GM11168 (cell line): ENCODE results near the gene BSCL2.
"Not testable (repeated sequence)": the region's sequence is repeated elsewhere in the genome, so short reads cannot be mapped to it uniquely, and the experiment has no call there.

ENCODE experiments used
- in situ Hi-C: fragments of 300-500 bp; cut with MboI; formaldehyde crosslinking; loops from one replicate; pipeline ENCODE4 v1.12.0; 2022; ENCODE audit warnings: low sequenced_read_pairs; ENCODE audit not compliant: unreplicated experiment

The BSCL2 gene

GRCh38 chr11:62707277-62707861 is at the start of gene BSCL2, which contains the start of gene GNG3:
Gene BSCL2, minus strand, starts transcription at chr11:62707424. Its CDS starts 229 bp downstream, at chr11:62707195.
Gene GNG3, plus strand, starts transcription at chr11:62707676. Its CDS starts 620 bp downstream, at chr11:62708296.
- in situ Hi-C loops, result no loop called here

GRCh38 chr11:62755086-62755615 is 47.9 kb upstream of the BSCL2 start:
- in situ Hi-C loops, result no loop called here

DNA sequence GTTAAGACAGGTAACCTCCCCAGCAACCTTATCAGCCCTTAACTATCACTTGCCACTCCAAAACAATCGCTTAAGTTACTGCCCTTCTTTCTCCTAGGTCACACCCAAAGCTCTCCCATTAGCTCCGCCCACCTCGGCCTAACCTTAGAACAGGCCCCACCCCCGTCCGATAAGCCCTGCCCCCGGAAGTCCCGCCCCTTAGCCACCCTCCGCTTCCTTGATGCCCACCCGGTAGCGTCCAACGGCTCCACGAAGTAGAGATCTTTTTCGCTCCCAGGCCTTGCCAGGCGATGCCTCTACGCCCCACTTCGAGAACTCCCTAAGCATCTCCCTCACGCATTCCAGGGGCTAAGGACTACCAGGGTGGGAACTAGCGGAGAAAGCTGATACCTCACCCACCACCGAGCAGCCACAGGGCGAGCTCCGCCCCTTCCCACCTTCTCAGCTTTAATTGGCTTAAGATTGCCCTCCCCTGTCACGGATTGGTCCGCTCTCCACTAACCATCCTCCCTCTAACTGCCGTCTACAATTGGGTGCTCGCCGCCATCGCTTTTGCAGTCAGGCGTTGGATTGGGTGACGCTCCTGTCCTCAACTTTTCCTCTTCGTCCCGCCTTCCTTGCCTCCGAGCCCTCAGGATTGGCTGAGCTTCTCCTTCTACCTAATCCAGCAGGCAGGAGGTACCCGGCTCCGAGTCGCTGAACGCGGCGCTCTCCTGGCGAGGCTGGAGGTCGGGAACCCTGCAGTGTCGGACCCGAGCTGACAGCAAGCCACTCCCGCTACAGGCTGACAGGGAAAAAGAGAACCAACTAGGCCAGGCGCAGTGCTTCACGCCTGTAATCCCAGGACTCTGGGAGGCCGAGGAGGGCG is 46.7 kb upstream of the BSCL2 start, which contains the start of gene ZBTB3:
TSS of gene ZBTB3 (minus strand) at position 425 of the 868 bp plus-strand sequence. CDS start 496 bp downstream, outside the sequence.
- in situ Hi-C loops, result no loop called here

GRCh38 chr11:62752994-62753735 is 45.9 kb upstream of the BSCL2 start:
- in situ Hi-C loops, result no loop called here

DNA sequence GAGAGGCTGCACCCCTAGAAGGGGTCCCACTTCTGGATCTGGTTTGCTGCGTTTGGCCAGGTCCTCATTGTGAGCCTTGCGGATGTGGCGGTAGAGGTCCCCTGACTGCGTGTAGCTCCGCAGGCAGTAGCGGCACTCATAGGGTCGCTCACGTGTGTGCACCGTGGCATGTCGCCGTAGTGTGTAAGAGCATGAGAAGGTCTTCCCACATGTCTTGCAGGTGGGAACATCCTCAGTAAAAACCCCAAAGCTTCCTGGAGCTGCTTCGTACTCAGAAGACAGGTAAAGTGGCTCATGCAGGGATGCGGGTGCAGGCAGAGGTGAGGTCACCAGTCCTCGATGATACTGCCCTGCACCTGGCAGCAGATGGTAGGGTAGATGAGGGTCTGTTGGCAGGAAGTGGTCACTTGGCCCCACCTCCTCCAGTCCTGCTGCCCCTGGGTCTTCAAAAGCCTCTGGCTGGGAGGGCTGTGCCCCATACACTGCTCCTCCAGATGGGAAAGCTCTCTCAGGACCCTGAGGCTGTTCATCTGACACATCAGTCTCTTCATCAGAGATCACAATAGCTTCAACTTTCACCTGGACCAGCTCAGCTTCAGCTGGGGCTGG is 45.1 kb upstream of the BSCL2 start:
- in situ Hi-C loops, result no loop called here

GRCh38 chr11:62749931-62750330 is 42.7 kb upstream of the BSCL2 start:
- in situ Hi-C loops, result not testable (repeated sequence)

DNA sequence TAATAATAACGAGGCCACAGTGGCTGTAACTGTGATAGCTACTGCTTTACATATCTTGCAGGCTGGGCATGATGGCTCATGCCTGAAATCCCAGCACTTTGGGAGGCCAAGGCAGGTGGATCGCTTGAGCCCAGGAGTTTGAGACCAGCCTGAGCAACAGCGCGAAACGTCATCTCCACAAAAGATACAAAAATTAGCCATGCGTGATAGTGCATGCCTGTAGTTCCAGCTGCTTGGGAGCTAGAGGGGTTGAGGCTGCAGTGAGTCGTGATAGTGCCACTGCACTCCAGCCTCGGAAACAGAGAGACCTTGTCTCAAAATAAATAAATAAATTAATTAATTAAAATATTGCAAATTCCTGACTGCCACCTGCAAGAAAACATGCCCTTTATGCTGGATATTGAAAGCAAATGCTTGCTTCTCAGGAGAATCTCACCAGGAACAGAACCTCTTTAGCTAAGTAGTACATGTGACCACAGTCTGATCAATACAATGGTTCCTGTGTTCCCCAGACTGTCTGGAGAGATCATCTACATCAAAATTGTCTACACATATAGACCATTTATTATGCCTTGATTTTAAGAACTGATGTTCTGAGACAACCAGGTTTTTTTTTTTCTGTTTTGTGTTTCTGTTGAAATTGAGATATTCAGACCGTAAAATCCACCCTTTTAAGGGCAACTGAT is 40.4 kb upstream of the BSCL2 start:
- in situ Hi-C loops, result no loop called here

DNA sequence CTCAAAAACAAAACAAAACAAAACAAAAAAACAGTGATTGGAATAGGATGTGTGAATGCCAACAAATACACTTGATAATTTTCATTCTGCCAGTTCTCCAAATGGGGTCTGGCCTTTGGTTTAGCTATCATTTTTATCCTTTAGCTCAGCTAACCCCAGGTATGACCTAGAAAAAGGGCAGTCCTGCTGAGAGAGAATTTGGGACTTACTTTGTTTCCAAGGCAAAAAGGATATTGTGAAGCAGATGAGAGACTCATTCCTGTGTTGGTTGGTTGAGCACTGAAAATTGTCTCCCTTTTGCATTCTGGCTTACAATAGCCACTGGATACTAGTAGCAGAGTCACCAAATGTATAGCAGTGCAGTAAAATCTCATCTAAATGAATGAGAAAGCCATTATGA is 30.0 kb upstream of the BSCL2 start:
- in situ Hi-C loops, result no loop called here

DNA sequence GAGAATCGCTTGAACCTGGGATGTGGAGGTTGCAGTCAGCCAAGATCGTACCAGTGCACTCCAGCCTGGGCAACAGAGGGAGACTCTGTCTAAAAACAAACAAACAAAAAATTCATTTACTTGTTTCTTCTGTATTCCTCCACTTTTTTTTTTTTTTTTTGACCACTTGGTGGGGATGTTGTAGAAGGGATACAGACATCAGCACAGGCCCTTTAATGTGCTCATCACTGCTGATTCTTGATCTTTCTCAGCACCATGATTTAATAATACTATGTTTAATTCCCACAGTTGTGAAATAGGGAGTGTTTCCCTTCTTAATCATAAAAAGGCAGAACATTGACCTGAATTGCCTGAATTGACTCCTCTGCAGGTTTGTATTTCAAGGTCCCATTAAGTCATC is 25.6 kb upstream of the BSCL2 start:
- in situ Hi-C loops, result no loop called here

- in situ Hi-C loops, result not testable (repeated sequence)
These were observed 22.9 kb upstream of the BSCL2 start for GRCh38 chr11:62730076-62730475.

DNA sequence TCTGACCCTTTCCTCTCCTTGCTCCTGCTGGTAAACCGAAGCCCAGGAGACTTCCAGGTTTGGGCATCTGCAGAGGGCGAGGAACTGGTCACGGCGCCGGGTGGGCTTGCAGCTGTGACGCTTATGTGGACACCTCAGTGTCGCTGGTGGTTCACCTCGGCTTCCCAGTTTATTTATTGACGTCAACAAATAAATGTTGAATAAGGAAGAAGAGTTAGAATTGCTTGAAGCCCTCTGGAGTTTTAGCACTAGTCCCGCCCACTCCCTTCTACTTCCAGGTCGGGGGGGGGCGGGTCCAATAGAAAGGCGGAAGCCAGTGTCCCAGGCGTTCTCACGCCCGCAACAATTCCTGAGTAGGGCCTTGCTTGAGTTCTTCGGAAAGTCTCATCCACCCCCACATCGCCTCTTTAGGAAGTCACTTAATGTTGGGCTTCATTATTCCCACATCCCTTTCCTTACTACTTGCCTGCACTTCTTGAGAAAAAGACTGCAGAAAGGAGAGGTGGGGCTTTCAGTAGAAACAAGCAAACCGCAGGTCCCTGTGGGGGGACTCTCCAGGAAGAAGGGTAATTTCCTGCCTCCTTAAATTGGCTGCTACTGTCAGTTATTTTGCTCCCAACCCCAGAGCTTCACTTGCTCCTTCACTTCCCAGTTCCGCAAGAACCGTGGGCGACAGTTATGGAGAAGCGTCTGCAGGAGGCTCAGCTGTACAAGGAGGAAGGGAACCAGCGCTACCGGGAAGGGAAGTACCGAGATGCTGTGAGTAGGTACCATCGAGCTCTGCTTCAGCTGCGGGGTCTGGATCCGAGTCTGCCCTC is 21.2 kb upstream of the BSCL2 start, which contains the start of gene TTC9C:
TSS of gene TTC9C (plus strand) at position 316 of the 818 bp plus-strand sequence. CDS start at position 679, 363 bp downstream.
- in situ Hi-C loops, result no loop called here

DNA sequence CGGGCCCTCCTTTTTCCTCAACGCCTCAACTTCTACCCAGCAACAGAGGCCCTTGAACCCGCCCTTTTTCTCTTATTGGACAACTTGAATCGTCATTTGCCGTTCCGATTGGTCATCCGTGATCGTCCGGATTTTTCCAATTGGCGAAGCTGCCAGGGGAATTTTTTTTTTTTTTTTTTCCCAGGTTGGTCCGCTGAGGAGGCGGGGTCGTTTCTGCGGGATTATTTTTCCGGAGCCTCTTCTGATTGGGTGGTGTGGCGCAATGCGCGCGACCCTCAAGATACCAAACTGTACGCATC is 20.6 kb upstream of the BSCL2 start:
- in situ Hi-C loops, result no loop called here

DNA sequence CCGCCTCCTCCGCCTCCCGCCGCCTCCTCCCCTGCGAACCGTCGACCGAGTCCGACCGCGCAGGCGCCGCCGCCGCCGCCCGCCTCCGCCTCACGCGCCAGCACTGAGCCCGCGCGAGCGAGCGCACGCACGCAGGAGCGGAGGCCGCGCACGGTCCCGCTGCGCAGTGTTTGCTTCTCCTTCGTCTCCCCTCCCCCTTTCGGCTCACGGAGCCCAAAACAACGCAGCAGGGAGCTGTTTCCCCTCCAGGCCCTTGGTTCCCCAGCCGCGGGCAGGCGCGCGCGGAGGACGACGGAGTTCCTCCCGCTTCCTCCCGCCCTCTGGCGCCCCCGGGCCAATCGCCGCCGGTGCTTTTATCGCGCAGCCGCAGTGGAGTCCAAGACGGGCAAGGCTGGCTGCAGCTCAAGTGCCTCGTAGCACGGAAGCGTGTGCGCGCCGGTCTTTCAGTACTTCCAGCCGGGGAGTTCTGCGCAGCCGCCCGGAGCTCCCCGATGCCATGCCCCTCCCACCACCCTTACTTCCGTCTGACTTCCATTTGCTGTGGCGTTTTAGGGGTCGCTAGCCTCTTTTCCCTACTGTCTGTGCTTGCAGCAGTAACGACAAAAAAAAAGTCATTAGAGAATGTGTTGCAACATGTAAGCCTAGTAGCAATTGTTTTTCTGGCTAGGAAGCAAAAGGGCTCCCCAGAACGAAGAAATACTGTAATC is 20.1 kb upstream of the BSCL2 start, which contains the start of gene HNRNPUL2:
TSS of gene HNRNPUL2 (minus strand) at position 293 of the 707 bp plus-strand sequence. CDS start 301 bp downstream, outside the sequence.
- in situ Hi-C loops, result no loop called here

GRCh38 chr11:62726915-62727164 is 19.6 kb upstream of the BSCL2 start:
- in situ Hi-C loops, result no loop called here

DNA sequence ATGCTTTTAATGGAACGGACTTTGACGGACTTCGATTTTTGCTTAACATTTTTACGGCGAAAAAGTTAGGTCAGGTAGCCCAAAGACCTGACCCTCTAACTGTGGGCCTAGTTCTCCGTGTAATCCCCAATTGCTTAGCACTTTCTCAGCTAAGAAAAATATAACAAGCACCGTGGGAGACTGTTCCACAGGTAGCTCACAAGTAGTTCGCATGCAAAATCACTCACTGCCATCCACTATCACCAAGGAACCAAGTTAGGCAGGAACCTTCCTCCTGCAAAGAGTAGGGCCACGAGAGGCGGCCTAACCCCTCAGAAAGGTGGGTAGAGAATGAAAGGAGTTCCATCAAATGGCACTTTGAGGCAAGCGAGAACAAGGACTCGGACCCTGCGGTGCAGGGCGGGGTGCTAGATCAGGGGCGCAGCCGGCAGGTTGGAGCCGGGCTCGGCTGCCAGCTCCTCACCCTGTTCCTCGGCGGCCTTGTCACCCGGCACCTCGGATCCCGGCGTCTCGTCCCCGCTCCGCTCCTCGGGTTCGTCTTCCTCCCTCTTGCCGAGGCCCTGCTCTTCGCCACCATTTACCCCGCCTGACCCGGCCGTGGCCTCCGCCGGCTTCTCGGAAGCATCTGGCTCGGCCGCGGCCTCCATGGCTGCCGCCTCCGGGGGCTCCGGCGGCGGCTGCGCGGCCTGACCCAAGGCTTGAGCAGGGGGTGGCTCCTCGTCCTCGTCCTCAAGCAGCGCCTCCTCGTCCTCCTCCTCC is 19.1 kb upstream of the BSCL2 start:
- in situ Hi-C loops, result no loop called here

GRCh38 chr11:62725646-62726045 is 18.4 kb upstream of the BSCL2 start:
- in situ Hi-C loops, result no loop called here

DNA sequence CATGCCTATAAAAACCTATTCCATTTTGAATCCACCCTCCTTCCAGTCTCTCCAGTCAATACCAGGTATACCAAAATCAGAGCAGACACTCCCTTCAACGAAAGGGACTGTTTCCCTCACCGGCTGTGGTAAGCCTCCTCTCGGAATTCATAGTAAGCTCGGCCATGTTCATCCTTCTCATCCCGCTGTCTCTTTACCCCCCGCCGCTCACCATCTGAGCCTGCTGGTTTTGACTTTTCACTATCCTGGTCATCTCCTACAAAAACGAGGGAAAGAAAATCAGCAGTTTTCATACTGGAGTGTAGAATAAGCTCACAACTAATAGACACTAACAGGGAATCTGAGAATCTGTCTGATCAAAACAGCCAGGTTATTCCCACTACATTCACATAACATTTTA is 16.9 kb upstream of the BSCL2 start:
- in situ Hi-C loops, result no loop called here

- in situ Hi-C loops, result no loop called here
These were observed 14.8 kb upstream of the BSCL2 start for GRCh38 chr11:62721994-62722393.
